Kidney (tissue), 14 donors: ENCODE results near the gene IDH3A. TPM values are rescaled to one million over a fixed set of nuclear protein-coding genes. Genes with fewer than 3 reads are reported as not detected.

Source experiments
- DNase-seq, 5 donors: peaks; one replicate each; pipeline ENCODE4 v3.0.0-alpha.2; 2013 to 2020
- FAIRE-seq: peaks from 2 replicates; lab custom pipeline; 2012; peaks lifted over from hg19 to GRCh38; lab: Jason Lieb, UNC
- H3K27ac ChIP-seq, 2 donors: one replicate each; pipeline ENCODE4 v1.7.0; 2013; ENCODE audit warnings: low read depth in 2 of 2, low read length in 2 of 2, inconsistent platforms in 1 of 2
- H3K27me3 ChIP-seq: one replicate; pipeline ENCODE4 v1.7.1; 2013; ENCODE audit warnings: low read length, inconsistent platforms; ENCODE audit not compliant: control insufficient read depth, insufficient read depth
- H3K36me3 ChIP-seq, 3 donors: one replicate each; pipeline versions ENCODE4 v1.7.0 to v1.7.1; 2013; ENCODE audit warnings: low read length in 3 of 3, control low read depth in 1 of 3, inconsistent platforms in 1 of 3; ENCODE audit not compliant: insufficient read depth in 3 of 3, control insufficient read depth in 2 of 3
- H3K4me1 ChIP-seq, 3 donors: one replicate each; pipeline versions ENCODE4 v1.7.0 to v1.7.1; 2013; ENCODE audit warnings: low read length in 3 of 3, inconsistent platforms in 1 of 3, low read depth in 1 of 3; ENCODE audit not compliant: control insufficient read depth in 2 of 3, insufficient read depth in 2 of 3
- H3K4me3 ChIP-seq, 3 donors: one replicate each; pipeline versions ENCODE4 v1.7.0 to v1.8.1; 2013; ENCODE audit warnings: low read length in 3 of 3, control low read depth in 1 of 3, inconsistent platforms in 1 of 3
- H3K9ac ChIP-seq, 3 donors: one replicate each; pipeline versions ENCODE4 v1.7.0 to v1.7.1; 2013; ENCODE audit warnings: low read length in 3 of 3, control low read depth in 1 of 3, inconsistent platforms in 1 of 3
- H3K9me3 ChIP-seq, 3 donors: one replicate each; pipeline versions ENCODE4 v1.7.0 to v1.7.1; 2013; ENCODE audit warnings: low read length in 3 of 3, control low read depth in 1 of 3, inconsistent platforms in 1 of 3; ENCODE audit not compliant: control insufficient read depth in 2 of 3, insufficient read depth in 1 of 3
- intact Hi-C: fragments of 100-400 bp; cut with DNase I; formaldehyde crosslinking; loops from one replicate; pipeline ENCODE4 v1.11.1; 2022
- polyA plus RNA-seq: library from polyadenylated mRNA; stranded (reverse); fragments of 350-450 nt; fragmentation: Illumina TruSeq; extraction: RNeasy Lipid Tissue Mini Kit (QIAGEN cat#74804); gene quantifications from one replicate; pipeline ENCODE4 v1.2.3, GENCODE V29; 2014; ENCODE audit warnings: low read depth, low replicate concordance; ENCODE audit not compliant: insufficient read depth
- total RNA-seq: library from RNA; stranded (reverse); fragmentation: NEBNext Ultra II Directional; extraction: Animal tissue kit (Norgen Biotek cat#: 25700); gene quantifications from one replicate; pipeline ENCODE4 v1.2.1, GENCODE V29; 2021
- TF ChIP-seq, protein P1 (sequence below): IDR thresholded peaks from 3 replicates; pipeline ENCODE4 v1.5.1; 2012; ENCODE audit warnings: mild to moderate bottlenecking, moderate library complexity, borderline replicate concordance; ENCODE audit not compliant: insufficient read depth; ENCODE audit errors: extremely low read depth
- donor health status: control.
- donor health status: control.
- donor health status: control.
- donor health status: control.
- donor health status: control.
- donor health status: DM: yes; HTN: yes; CAD: no.
- donor health status: Normal renal cell carcinoma (clear cell type).

Gene IDH3A
- total and polyA plus RNA-seq, 2 donors from 2014 or later, result 67.5 to 97.2 TPM

DNA sequence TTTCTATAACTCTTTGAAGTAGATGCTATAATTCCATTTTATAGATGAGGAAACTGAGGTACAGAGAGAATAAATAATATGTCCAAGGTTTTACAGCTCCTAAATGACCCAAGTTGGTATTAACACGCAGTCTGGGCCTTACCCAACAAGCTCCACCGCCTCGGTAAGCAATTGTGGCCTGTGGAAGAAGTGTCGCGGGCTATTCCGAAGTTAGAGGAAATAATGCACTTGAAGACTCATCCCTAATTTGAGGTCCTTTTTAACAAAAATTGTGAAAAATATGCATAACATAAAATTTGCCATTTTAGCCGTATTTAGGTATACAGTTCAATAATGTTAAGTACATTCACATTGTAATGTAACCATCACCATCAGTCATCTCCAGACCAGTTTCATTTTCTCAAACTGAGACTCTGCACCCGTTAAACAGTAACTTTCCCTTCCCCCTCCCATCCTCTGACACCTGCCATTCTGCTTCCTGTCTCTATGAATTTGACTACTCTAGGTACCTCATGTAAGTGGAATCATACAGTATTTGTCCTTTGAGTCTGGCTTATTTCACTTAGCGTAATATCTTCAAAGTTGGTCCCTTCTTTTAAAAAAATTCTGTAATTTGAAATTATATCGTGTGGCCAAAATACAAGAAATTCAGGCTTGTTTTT is 18.2 kb downstream of the IDH3A start:
- DNase-seq (no peak), FAIRE-seq (no peak)
- H3K36me3 ChIP-seq, result peaks cover 5 to 55% (median 37%) of the 10 kb centered on the region in 3 donors
- H3K4me3 ChIP-seq, result no peak overlapping the region
- no peaks in the 10 kb centered on the region for H3K27me3 ChIP-seq
- H3K9ac ChIP-seq, result no peak overlapping the region
- TF ChIP-seq, protein P1, sequence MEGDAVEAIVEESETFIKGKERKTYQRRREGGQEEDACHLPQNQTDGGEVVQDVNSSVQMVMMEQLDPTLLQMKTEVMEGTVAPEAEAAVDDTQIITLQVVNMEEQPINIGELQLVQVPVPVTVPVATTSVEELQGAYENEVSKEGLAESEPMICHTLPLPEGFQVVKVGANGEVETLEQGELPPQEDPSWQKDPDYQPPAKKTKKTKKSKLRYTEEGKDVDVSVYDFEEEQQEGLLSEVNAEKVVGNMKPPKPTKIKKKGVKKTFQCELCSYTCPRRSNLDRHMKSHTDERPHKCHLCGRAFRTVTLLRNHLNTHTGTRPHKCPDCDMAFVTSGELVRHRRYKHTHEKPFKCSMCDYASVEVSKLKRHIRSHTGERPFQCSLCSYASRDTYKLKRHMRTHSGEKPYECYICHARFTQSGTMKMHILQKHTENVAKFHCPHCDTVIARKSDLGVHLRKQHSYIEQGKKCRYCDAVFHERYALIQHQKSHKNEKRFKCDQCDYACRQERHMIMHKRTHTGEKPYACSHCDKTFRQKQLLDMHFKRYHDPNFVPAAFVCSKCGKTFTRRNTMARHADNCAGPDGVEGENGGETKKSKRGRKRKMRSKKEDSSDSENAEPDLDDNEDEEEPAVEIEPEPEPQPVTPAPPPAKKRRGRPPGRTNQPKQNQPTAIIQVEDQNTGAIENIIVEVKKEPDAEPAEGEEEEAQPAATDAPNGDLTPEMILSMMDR, result no peak
- H3K4me1 ChIP-seq, result no peaks in the 10 kb centered on the region
- no peaks in the 10 kb centered on the region for H3K9me3 ChIP-seq
- no peak overlapping the region for H3K27ac ChIP-seq
- intact Hi-C loops, result no loop called here

DNA sequence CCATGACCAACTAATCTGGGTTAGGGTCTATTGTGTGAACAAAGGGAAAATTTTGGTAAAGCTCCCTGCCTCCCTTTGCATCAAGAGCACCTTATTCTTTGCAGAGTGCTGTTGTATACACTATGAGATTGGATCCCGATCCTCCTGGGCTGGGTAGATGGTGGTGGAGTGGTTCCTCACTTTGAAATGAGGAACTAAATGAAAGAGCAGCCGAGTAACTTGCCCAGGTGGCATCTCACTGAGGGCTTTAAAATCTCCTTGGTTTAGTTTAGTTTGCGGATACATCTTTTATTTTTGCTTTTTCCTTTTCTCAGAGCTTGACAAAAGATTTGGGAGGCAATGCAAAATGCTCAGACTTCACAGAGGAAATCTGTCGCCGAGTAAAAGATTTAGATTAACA is 19.4 kb downstream of the IDH3A start:
- H3K4me3 ChIP-seq, result no peak overlapping the region
- H3K27ac ChIP-seq, result no peak overlapping the region
- H3K27me3 ChIP-seq, result no peaks in the 10 kb centered on the region
- H3K9ac ChIP-seq, result no peak overlapping the region
- H3K36me3 ChIP-seq, result peaks cover 5 to 55% (median 33%) of the 10 kb centered on the region in 3 donors
- no peaks in the 10 kb centered on the region for H3K9me3 ChIP-seq
- DNase-seq, result no peak
- no peaks in the 10 kb centered on the region for H3K4me1 ChIP-seq
- FAIRE-seq, result no peak
- TF ChIP-seq, protein P1, result no peak
- intact Hi-C loops, result no loop called here

DNA sequence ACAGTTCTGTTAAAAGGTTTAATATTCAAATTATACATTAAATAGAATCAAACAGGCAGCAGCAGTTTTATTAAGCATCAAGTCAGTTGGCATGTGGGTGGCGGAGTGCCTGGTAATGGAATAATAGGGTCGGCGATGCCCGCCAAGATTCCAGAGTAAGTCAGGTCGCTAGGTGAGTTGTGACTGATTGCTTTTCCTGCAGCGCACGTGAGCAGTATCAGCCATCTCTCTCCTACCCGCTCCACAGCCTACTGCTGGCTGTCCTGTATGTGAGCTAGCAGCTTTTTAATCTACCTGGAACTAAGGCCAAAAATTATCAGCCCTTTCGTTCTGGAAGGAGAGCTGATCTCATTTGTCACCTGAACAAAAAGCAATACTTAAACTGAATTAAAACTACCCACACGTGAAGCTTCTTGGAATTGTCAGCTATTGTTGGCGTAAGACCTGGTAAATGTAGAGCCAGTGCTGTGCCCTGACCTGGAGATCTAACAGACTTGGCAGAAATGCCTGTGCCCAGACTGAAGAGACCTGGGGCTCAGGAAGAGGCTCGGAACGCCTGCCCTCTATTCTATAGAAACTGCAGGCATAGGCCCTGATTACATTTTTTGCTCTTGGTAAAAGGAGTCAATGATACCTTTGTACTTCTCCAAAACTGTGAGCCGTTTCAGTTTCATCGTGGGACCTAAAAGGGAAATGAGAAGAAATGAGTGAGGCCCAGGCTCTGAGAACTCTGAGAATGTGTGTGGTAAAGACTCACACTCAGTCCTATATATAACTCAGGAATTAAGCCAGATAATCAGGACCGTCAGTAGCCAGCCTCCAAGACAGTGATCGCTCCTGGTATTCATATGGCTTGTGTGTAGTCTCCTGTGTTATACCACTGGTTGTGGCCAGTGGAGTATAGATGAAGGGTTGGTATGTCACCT is 21.9 kb downstream of the IDH3A start:
- no peak for DNase-seq
- Histone ChIP-seq H3K4me1 (no peaks in the 10 kb centered on the region), H3K9ac (no peak overlapping the region), H3K9me3 (no peaks in the 10 kb centered on the region), H3K36me3 (peaks cover under 1 to 34% (median 29%) of the 10 kb centered on the region in 3 donors), H3K27me3 (no peaks in the 10 kb centered on the region), H3K27ac (no peak overlapping the region), H3K4me3 (no peak overlapping the region)
- TF ChIP-seq, protein P1, result no peak
- intact Hi-C loops, result loop anchor here (10.0 kb wide), 1 partner anchor 74 kb away; no protein-coding TSS in a partner anchor
- FAIRE-seq, result no peak
